NCI-H2107 treated with DMSO at 0.1 percent for 48 hours (cell line): ENCODE results near the gene OSBPL1A.

ENCODE experiments used
- DNase-seq: peaks from one replicate; lab custom pipeline; 2025; ENCODE audit not compliant: unreplicated experiment; lab: John Stamatoyannopoulos, UW

OSBPL1A gene

DNA sequence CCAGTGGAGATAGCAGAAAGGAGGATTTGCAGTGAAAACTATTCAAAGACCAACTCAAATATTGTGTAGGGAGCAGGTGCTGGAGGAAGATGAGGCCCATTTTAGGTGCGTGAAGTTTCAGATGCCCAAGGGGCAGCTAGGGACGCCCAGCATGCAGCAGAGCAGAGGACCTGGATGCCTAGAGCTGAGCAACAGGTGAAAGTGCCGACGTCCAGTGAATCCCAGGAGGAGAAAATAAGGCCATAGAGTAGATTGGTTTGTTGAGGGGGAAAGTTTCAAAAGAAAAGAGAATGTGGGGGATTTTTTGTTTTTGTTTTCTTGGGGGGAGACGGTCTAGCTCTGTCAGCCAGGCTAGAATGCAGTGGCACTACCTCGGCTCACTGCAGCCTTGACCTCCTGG is 53.1 kb downstream of the OSBPL1A start:
- no peak for DNase-seq

DNA sequence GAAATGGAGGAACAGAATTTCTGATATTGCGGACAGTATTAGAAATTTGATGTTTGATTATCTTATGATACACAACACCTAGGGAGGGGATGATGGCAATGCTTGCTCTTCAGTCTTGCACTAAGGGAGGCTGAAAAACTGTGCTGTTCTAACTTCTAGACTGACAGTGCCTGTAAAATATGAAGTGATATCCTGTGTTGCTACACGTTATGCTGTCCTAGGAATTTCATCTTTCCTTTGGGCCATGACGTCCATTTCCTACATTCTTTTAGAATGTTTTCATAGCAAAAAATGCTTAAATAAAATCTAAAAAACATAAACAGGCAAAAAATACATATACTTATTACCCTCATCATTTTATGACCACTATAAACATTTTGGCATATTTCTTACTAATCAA is 55.3 kb downstream of the OSBPL1A start:
- no peak for DNase-seq

DNA sequence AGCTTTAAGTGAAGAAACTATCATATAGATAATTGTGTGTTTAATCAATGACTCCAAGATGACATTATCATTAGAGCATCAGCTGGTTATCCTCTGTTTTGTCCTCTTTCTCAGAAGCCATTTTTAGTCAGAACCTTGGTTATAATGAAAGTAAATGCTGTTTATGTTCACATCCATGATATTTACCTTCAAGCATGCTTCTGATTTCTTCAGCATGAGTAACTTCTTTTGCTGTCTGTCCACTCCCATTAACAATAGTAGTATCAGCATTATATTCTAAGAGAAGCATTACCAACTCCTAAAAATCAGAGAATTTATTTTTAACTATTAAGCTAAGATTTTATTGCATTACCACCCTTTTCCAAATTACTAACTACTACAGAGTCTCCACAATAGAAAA is 56.3 kb downstream of the OSBPL1A start:
- no peak for DNase-seq

DNA sequence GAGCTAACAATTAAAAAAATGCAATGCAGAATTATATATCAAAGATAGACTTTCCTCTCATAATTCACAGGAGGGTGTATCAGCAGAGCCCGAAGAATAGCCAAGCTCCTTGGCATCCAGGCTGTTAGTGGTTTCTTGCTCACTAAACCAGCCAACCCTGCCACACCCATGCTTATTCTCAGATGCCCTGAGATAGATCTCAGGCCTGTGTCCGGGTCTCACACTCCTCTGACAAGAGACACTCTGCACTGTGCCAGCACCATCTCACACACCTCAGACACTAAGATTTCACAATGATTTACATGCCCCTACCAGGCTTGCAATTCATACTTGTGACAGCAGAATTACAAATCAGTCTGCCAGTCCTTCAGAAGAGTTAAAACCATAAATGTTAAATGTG is 64.5 kb downstream of the OSBPL1A start:
- no peak for DNase-seq

DNA sequence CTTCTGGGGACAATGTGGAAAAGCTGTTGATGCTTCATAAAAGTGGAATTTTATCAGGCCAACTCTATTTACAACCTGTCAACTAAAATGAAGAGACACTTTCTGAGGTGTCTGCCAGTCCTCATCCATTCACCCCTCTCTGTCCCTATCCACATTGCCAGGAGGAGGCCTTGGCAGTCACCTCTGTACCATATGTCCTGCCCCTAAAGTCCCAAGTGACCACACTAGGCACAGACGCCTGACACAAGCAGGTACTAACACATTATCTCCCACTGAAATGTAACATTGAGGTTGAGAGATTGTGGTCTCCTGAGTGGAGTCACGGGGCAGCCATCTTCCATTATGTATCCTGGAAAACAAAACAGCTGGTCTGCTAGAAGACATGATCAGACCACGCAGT is 71.4 kb downstream of the OSBPL1A start:
- DNase-seq: no peak

DNA sequence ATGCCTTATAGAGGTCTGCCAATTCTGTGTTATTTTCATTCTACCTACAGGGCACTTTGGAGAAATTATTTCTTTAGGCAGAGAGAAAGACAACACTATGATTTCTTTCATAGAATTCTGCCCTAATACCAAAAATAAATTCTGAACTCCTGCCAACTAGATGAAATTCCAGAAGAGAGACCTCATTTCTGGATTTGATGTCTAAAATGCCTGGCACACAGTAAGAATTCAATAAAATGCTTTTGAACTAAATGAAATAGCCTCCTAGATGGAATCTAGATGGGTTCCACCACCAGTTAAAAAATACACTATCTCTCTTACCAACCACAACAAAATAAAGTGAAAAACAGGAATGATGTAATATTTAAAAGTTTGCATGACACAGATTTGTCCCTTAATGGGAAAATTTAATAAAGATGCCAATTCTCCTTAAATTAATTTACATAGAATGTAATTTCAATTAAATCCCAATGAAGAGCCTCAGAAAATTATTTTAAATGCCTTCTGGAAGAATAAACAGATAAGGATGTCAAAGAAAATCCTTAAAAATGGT is 75.0 kb downstream of the OSBPL1A start:
- DNase-seq: no peak

DNA sequence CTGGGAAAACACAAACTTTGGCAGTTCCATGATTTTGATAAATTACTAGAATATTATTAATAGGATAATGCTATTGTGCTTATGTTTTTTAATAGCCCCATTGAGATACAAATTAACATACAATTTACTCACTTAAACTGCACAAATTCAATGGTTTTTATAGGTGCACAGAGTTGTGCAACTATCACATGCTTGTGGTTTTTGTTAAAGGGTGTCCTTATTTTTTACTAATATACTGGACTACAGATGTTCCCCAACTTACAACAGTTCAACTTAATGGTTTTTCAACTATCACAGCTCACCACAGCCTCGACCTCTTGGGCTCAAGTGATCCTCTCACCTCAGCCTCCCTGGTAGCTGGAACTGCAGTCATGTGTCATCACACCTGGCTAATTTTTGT is 76.6 kb downstream of the OSBPL1A start:
- DNase-seq: no peak

DNA sequence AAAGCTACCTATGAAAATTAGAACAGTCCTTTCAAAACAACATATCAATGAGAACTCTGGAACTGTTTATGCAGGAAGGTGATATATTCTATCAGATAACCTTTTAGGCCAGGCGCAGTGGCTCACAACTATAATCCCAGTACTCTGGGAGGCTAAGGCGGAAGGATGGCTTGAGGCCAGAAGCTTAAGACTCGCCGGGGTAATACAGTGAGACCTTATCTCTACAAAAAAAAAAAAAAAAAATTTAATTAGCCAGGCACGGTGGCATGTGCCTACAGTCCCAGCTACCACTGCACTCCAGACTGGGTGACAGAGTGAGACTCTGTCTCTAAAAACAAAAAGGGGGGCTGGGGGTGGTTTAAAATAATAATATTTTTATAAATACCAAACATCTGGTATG is 77.9 kb downstream of the OSBPL1A start:
- no peak for DNase-seq

DNA sequence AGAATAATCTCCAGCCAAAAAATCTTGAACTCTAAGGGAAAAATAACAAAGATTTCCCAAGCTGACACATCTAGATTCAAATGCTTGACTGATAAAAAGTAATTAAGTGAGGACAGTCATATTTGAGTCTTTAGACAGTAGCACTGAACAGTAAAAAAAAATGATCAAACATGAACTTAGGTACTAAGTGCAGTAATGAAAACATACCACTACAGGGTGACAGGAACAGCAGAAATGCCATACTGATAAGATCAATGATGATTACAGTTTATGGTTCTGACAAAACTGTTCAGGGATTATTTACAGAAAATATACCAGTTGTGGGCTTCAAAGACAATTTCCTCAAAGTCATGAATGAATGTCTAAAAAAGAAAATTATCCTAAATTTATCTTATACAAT is 80.3 kb downstream of the OSBPL1A start:
- no peak for DNase-seq

DNA sequence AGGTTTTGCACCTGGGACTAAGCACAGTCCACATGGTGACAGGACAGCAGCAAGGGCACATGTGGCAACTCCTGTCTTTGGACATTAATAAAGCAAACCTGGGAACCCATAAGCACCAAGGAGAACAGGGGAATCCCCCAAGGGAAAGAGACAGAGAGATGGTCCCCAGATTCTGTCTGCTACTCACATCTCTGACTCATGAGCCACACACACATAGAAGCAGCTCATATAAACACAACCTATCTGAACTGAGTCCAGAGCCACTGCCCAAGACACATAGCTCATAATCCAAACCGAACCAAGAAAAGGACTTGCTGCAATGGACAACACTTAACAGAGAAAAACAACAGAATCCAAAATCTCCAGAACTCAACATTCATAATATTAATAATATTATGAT is 82.5 kb downstream of the OSBPL1A start:
- DNase-seq: no peak

DNA sequence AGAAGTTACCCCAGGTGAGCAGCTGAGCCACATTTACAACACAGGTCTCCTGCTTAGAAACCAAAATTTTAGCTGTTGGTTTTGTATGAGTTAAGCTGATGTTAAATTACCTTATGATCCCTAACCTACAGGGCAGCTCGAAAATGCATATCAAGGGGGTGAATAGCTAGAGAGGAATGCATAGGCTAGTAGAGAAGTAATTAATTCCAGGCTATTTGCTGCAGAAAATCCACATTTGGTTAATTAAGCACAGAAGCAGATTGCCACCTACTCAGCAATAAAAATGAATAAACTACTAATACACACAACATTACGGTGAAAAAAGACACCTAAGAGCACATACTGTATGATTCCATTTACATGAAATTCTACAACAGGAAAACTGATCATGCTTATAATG is 91.4 kb downstream of the OSBPL1A start:
- no peak for DNase-seq

DNA sequence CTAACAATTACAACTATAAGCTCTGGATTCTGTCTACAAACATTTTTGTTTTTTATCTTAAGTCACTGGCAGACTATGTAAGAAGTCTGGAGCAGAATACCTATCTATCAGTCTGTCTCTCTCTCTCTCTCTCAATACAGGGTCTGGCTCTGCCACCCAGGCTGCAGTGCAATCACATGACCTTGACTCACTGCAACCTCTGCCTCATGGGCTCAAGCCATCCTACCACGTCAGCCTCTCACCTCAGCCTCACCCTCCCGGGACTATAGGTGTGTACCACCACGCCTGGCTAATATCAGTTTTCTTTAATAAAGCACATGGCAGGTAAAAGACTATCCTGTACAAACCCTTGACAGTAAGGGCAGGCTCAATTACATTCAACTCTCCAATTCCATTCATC is 96.9 kb downstream of the OSBPL1A start:
- no peak for DNase-seq

DNA sequence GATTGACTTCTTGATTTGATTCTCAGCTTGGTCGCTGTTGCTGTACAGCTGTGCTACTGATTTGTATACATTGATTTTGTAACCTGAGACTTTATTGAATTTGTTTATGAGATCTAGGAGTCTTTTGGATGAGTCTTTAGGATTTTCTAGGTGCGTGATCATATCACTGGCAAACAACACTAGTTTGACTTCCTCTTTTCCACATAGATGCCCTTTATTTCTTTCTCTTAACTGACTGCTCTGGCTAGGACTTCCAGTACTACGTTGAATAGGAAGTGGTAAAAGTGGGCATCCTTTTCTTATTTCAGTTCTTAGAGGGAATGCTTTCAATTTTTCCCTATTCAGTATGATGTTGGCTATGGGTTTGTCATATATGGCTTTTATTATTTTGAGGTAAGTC is 101.3 kb downstream of the OSBPL1A start:
- no peak for DNase-seq

DNA sequence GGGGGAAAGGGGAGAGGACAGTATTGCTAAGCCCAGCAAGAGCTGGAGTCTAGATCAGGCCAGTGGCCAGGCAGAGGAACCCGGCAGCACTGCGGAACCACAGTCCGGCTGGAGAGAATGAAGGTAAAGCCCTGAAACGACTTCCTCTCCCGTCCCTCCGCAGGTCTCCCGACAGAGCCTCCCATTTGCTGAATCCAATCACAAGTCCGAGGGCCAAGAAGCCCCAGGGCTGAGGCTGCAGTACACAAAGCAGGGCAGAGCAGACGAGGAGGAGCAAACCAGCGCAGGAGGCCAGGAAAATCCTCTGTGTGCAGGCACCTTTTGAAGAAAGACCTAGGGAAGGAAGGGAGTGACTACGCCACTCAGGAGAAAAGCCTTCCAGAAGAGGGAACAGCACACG is 104.4 kb downstream of the OSBPL1A start:
- no peak for DNase-seq

DNA sequence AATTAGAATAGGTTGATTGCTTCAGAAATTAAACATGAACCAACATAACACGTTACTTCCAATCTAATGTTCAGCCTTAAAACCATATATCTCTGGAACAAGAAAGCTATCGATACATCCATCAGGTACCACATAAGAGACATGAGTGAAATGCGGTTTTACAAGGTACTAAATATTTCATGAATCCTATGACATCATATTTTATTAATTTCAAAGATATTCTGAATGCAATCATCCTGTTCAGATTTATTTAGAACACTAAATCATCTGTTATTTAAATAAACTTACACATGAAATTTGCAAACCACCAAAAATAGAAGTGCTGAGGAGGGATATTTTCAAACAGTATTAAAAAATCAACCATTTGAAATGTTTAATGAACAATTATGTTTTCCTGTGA is 119.0 kb downstream of the OSBPL1A start:
- DNase-seq: no peak

DNA sequence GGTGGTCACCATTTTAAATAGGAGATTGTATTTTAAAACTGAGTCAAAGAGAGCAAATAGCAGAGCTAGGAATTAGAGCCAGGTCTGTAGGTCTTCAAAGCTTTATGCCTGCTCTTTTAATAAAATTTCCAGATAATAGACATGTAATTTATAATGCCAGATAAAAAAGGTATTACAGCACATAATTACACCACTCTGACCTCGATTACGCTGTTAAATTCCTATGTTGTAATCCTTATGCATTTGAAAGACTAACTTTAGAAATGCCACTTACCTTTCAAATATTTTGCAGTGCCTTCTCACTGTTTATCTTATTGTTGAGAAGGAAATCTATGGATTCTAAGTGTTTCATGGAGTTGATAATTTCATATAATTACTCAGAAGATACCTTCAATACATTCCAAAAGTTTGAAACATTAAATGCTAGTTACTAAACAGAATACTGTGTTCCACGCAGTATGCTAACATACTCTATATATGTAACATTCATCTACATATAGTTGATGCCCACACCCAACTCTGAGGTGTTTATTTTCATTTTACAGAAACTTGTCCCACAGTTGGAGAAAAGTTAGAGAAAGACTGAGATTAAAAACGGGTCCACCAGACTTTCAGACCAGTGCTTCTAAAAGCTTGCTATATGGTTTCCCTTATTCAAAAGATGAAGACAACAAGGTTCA is 120.0 kb downstream of the OSBPL1A start:
- no peak for DNase-seq

DNA sequence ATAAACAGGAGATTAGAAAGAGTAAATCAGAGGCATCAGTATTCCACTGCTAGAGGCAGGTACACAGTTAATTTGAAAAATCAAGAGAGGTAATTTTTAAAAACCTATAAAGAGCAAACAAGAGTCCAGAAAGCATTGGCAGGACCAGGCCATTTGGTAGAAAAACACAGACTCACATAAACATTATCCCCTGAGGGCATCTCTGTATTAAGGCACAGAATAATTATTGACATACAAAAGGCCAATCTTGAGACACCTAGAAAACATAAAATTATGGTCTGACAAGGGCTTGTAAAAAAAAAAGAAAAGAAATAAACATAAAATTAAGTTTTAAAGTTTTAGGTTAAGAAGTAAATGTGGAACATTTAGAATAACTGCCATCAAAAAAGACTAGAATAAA is 120.6 kb downstream of the OSBPL1A start:
- DNase-seq: no peak

DNA sequence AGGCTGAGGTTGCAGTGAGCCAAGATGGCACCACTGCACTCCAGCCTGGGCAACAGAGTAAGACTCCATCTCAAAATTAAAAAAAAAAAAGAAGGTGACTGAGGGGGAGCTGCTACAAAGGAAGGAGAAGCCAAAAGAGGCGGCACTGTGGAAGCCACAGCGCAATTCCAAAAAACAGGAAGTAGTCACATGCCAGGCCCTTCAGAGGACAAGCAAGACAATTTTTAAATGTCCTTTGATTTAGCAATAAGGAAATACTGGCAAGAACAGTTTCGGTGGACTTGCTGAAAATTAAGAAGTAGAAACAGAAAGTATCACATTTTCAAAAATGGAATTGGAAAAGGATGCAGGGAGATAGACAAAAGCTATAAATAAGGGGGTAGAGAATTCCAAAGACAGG is 122.8 kb downstream of the OSBPL1A start:
- no peak for DNase-seq

DNA sequence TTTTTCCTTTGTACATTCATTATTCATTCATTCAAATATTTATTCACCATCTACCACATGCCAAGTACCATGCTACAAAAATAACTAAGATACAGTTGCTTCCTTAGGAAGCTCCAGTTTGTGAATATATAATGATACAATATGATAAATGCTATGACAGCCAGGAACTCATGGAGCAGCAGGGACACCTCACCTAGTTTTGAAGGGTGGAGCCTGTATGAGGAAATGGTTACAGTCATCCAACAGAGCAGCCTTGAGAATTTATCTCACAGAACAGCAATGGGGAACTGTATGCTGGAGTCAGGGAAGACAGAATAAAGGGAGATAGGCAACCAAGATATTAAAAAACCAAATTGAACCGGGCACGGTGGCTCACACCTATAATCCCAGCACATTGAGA is 124.0 kb downstream of the OSBPL1A start:
- no peak for DNase-seq

DNA sequence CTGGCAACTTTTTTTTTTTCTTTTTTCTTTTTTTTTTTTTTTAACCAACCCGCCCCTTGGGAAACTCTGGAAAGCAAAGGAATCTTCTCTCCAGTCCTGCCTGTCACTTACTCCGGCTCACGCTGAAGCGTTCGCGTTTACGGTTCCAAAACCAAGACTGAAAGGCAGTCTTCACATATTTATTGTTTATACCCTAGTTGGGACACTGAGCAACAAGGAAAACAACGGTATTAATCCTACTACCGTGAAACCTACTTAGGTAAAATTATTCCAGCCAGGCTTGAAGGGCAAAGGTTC is 125.4 kb downstream of the OSBPL1A start:
- no peak for DNase-seq

DNA sequence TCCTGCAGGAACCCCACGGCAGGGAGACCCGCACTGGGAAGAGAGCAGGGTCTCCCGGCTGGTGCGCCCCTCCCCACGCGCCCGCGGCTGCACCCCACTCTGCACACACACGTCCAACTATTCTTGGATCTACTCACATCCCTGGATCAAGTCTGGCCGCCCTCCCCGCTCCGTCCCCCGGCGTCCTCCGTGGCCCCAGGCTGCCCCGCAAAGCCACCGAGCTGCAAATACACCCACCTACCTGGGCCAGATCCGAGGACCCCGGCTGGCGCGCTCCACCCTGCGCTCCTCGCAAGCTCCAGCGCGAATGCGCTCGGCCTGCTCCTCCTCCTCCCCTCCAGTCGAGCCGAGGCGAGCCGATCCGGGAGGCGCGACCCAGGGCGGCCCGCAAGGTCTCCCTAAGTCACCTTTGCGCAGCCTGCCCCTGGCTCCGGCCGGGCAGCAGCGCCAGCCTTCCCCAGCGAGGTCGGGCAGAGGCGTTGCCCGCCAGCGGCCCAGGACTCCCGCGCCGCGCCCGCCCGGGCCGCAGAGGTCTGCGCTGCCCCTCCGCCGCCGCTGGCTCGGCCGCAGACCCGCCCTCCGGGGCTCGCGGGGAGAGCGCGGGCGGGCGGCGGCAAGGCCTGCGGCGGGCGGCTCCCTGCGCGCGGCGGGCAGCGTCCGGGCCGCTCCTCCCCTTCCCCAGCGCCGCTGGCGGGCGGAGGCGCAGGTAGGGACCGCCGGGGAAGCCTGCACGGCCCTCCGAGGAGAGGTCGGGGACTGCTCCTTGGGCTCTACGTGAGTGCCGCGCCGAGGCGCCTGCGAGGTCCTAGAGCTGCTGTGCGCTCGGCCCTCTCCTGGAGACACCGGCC is 126.0 kb downstream of the OSBPL1A start:
- DNase-seq: peak; percentile 8

DNA sequence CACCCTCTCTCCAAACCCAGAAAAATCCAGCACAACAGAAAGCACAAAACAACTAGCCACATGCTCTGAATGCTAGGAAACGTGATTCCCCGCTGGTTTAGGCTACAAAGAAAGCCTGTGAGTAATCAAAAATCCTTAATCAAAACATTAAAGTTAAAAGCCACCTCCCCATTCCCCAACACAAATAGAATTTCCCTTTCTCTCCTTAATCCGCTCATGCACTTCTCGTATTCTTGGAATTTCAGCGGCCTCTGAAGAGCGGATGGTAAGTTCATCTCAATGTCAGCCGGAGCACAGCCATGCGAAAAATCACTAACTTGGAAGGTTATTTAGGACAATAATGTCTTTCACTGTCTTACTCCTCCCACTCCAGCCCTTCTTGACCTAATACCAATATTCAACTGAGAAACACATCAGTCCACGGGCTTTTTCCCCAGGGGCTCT is 126.7 kb downstream of the OSBPL1A start:
- DNase-seq: no peak
